Aorta (tissue), 5 donors: ENCODE measurements around the gene EIF3K. TPM values are rescaled to one million over a fixed set of nuclear protein-coding genes. Genes with fewer than 3 reads are reported as not detected.

ENCODE experiments used
- ATAC-seq: fragments of 200-7000 bp; cut with Tn5 transposase; one replicate; pipeline ENCODE4 v1.9.1; 2022; ENCODE audit warnings: moderate library complexity; ENCODE audit not compliant: low FRiP score
- DNase-seq, 2 donors: peaks; one replicate each; pipeline ENCODE4 v3.0.0-alpha.2; 2020
- H3K27ac ChIP-seq, 2 donors: one replicate each; pipeline ENCODE4 v1.5.1; 2013; ENCODE audit warnings: low read length in 2 of 2, mild to moderate bottlenecking in 2 of 2, moderate library complexity in 2 of 2, control low read depth in 1 of 2, inconsistent platforms in 1 of 2, low read depth in 1 of 2
- H3K27me3 ChIP-seq, 2 donors: one replicate each; pipeline ENCODE4 v1.6.1; 2013; ENCODE audit warnings: control low read depth in 1 of 2, low read length in 1 of 2, mild to moderate bottlenecking in 1 of 2, moderate library complexity in 1 of 2; ENCODE audit not compliant: insufficient read depth in 2 of 2, control insufficient read depth in 1 of 2
- H3K36me3 ChIP-seq, 2 donors: one replicate each; pipeline ENCODE4 v1.6.1; 2013; ENCODE audit warnings: control low read depth in 1 of 2, low read length in 1 of 2, mild to moderate bottlenecking in 1 of 2; ENCODE audit not compliant: insufficient read depth in 2 of 2, control insufficient read depth in 1 of 2
- H3K4me1 ChIP-seq, 2 donors: one replicate each; pipeline ENCODE4 v1.6.1; 2013; ENCODE audit warnings: low read length in 2 of 2, control low read depth in 1 of 2, mild to moderate bottlenecking in 1 of 2, moderate library complexity in 1 of 2; ENCODE audit not compliant: insufficient read depth in 2 of 2, control insufficient read depth in 1 of 2
- H3K4me3 ChIP-seq, 2 donors: one replicate each; pipeline ENCODE4 v1.5.1; 2013; ENCODE audit warnings: low read length in 2 of 2, control low read depth in 1 of 2, mild to moderate bottlenecking in 1 of 2
- H3K9me3 ChIP-seq: one replicate; pipeline ENCODE4 v1.6.1; 2013; ENCODE audit warnings: mild to moderate bottlenecking, low read length; ENCODE audit not compliant: control insufficient read depth
- WGBS, 2 donors: extraction: QIAGEN DNeasy Blood & Tissue Kit; methylation state at CpG; one replicate each; pipeline ENCODE4 v1.1.7; 2013; 5-methylcytosine and 5-hydroxymethylcytosine counted together
- intact Hi-C, 2 donors: fragments of 100-400 bp; cut with DNase I; formaldehyde crosslinking; loops; one replicate each; pipeline versions ENCODE4 v1.14.2 to v1.15.0; 2022
- polyA plus RNA-seq, 2 donors: library from polyadenylated mRNA; stranded (reverse); fragments of 200-250 nt; gene quantifications; one replicate each; pipeline ENCODE4 v1.2.3, GENCODE V29; 2013
- total RNA-seq, 2 donors: library from RNA; stranded (reverse); fragmentation: NEBNext Ultra II Directional; extraction: Animal tissue kit (Norgen Biotek cat#: 25700); gene quantifications; one replicate each; pipeline ENCODE4 v1.2.1, GENCODE V29; 2021
- donor health status: healthy with polysubstance abuse.
- donor health status: Bipolar disorder and iron deficiency.
- donor health status: DM: no; HTN: no; CAD: no.
- donor health status: DM: no; HTN: no; CAD: no.
- donor health status: DM: yes; HTN: yes; CAD: no.

EIF3K gene
- total and polyA plus RNA-seq, 4 donors = 171 to 445 (median 241) TPM

DNA sequence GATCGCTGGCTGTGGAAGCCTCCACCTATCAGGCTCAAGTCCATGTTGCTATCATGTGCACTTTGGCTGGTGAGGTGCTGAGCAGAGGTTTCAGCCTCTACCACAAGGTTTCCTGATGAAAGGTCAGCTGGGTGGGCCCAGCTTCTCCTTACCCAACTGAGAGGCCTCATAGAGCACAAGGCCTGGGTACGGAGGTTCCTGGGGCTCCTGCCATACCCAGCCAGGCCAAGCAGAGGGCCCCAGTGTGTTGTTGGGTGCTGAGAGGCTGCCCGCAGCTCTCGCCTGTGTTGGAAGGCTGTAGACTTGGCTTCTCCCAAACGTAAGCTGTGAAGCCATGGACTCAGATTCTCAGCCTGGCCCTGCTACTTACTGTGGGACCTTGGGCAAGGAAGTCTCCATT lies 56.6 kb downstream of the EIF3K start:
- ATAC-seq (no peak), DNase-seq (peak in 1 of 2 donors; percentile 38)
- H3K4me3 ChIP-seq = no peak overlapping the region
- H3K9me3 ChIP-seq = no peaks in the 10 kb centered on the region
- WGBS, 2 donors = 32 to 54% methylated on average over 5 of the region's 5 CpGs
- no peaks in the 10 kb centered on the region for H3K36me3 ChIP-seq
- peaks cover 0 to 14% of the 10 kb centered on the region in 2 donors for H3K4me1 ChIP-seq
- H3K27ac ChIP-seq = peak overlapping the region; percentile 47 to 99
- H3K27me3 ChIP-seq = no peaks in the 10 kb centered on the region
- intact Hi-C loops = no loop called here

DNA sequence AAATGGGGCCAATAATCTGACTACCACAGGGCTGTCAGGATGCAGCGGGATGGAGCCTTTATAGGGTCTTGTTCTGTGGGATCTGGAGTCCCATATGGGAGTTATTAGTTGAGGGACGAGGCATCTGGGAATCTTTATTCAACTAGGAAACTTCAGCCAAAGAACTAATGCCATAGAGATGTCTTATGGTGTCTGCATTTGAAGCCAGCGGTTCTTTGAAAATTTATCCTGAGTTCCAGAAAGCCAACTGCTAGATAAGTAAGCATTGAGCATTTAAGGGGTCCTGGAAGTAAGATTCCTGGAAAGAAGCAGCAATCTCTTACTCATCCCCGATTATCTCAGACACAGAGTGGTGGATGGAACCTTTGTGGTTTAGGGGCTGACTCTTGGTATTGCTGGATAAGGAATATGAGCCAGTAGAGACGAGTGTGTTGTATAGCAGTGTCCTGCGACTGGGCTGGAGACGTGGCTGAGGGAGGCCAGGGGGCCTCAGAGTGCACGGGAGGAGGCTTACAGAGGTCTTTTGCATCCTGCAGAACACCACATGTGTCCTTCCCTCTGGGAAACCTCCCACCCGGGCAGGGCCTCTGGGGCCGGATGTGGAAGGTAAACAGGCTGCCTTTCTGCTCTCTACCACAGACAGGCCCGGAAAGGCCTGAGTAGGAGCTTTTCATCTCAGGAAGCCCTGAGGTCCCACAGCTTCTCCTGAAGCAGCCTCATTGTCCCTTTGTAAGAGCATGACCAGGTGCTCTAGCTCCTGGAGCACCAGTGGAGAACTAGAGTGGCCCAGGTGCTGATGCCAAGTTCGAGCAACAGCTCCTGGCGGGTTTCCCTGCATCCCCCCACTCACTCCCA lies 57.3 kb downstream of the EIF3K start:
- no peaks in the 10 kb centered on the region for H3K27me3 ChIP-seq
- H3K36me3 ChIP-seq = no peaks in the 10 kb centered on the region
- no peaks in the 10 kb centered on the region for H3K9me3 ChIP-seq
- no peak overlapping the region for H3K4me3 ChIP-seq
- DNase-seq (peak in 1 of 2 donors; percentile 49), ATAC-seq (peak; percentile 28)
- WGBS, 2 donors = 20 to 27% methylated on average over 13 of the region's 13 CpGs
- intact Hi-C loops = no loop called here
- peaks cover 0 to 11% of the 10 kb centered on the region in 2 donors for H3K4me1 ChIP-seq
- H3K27ac ChIP-seq = peak overlapping the region; percentile 47 to 99

DNA sequence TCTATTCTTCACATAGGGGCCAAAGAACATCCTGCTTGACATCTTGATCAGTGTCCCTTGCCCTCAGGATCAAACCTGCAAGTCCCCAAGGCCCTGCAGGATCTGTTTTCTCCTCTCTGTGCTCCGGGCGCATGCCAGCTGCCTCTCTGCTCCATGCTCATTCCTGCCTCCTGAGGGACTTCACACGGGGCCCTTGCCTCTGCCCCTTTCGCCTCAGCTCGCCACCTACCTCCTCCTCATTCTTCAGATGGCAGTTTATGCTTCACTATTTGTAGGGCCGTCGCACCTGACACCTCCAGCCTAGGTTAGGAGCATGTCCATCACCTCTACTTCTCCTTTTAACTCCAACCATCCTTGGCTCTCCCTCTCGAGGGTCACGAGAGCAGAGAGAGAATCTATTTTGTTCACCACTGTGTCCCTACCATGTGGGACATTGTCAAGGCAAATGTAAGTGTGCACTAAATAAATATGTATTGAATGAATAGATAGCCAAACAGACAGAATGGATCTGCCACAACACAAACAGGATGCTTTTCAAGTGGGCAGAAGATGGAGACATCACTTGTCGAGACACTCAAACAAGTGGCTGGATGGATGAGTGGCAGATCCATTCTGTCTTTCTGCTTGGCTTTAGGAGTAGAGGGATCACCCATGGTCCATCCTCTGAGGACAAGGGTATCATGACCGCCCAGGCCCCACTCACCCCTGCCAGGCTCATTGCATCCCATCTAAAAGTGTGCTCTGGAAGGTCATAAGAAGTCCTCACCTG lies 58.1 kb downstream of the EIF3K start:
- H3K9me3 ChIP-seq = no peaks in the 10 kb centered on the region
- no peak overlapping the region for H3K4me3 ChIP-seq
- ATAC-seq = no peak
- WGBS, 2 donors = 40% methylated on average over 11 of the region's 11 CpGs
- peak in 1 of 2 donors; percentile 30 for DNase-seq
- no peaks in the 10 kb centered on the region for H3K36me3 ChIP-seq
- peaks cover 0 to 9% of the 10 kb centered on the region in 2 donors for H3K4me1 ChIP-seq
- intact Hi-C loops = no loop called here
- no peaks in the 10 kb centered on the region for H3K27me3 ChIP-seq
- H3K27ac ChIP-seq = peak overlapping the region; percentile 47 to 99

DNA sequence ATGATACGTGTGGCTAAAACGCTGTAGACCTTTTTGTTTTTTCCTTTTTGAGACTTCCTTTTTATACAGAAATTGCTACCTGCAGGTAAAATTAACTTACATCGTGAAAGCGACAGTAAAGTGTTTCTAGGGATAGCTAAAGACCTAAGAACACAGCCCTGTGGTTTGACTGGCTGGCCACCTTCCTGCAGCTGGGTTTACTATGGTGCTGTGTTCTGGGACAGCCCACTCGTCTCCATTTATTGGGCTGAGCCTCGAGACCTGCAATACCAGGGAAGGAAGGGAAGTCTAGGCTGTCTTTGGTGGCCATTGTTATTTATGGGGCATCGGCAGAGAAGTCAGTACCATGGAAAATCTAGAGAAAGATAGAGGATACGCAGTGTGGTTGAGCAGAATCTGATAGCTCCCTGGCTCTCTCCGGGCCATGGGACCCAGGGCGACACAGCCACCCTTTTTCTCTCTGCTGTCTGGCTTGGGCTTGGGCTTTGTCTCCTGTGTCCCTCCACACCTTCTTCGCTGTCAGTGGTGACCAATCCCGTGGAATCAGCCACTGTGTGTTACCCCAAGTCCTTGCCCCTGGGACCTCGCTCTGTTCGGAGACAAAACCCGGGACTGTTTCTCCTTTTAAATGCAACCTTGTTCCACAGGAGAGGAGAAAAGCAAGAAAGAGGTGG lies 59.4 kb downstream of the EIF3K start:
- intact Hi-C loops = no loop called here
- H3K4me3 ChIP-seq = no peak overlapping the region
- ATAC-seq = no peak
- H3K36me3 ChIP-seq = peaks cover 0 to 4% of the 10 kb centered on the region in 2 donors
- peak overlapping the region in 1 of 2 donors; percentile 64 for H3K27ac ChIP-seq
- H3K27me3 ChIP-seq = no peaks in the 10 kb centered on the region
- H3K4me1 ChIP-seq = peaks cover 7 to 13% of the 10 kb centered on the region in 2 donors
- no peaks in the 10 kb centered on the region for H3K9me3 ChIP-seq
- WGBS, 2 donors = 71 to 72% methylated on average over 15 of the region's 15 CpGs
- peak in 1 of 2 donors; percentile 32 for DNase-seq

DNA sequence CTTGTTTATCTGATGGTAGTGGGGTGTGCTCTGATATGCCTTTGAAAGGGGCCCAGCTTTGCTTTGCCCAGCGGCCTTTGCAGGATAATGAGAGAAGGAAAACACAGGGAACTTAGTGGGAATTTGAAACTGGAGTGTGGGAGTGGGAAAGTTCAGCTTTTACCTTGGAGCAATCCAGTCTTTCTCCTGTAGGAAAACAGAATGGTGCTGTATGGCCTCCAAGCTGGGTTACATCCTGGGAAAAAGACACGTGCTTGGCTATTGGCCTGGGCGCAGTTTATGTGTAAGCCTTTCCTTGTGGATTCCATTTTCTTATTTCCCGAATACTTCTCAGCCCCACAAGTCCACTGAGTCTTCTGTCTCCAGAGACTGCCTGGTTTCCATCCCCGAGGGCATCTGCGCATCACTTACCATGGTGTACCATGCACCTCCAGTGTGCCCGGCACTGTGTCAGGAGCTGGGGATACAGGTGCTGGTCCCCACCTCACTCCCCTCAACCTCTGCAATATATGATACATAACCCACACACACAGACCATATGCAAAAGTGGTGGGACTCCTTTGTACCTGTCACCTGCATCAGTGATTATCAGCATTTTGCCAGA lies 60.0 kb downstream of the EIF3K start:
- Histone ChIP-seq H3K9me3 (no peaks in the 10 kb centered on the region), H3K27ac (peak overlapping the region; percentile 18 to 64), H3K27me3 (no peaks in the 10 kb centered on the region), H3K36me3 (peaks cover 0 to 4% of the 10 kb centered on the region in 2 donors), H3K4me3 (no peak overlapping the region), H3K4me1 (peaks cover 7 to 16% of the 10 kb centered on the region in 2 donors)
- intact Hi-C loops = no loop called here
- WGBS, 2 donors = 59 to 61% methylated on average over 7 of the region's 7 CpGs
- ATAC-seq (no peak), DNase-seq (no peak)

DNA sequence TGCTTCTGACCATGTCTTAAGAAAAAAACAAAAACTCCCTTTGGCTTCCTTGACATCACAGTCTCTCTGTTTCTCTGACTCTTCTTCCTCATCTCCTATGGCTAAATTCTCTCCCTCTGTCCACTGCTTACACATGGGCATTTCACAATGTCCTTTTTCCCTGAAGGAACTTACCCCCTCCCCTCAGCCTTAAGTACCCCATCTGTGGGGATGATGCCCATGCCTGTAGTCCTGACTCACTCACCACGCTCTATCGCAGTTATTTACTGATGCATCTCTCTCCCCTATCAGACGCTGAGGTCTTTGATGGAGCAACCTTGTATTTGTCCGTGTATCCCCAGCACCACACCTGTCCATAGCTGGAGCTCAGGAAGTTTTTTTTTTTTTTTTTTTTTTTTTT lies 60.9 kb downstream of the EIF3K start:
- Histone ChIP-seq H3K9me3 (no peaks in the 10 kb centered on the region), H3K36me3 (peaks cover 0 to 4% of the 10 kb centered on the region in 2 donors), H3K4me3 (no peak overlapping the region), H3K27ac (peak overlapping the region in 1 of 2 donors; percentile 73), H3K4me1 (peaks cover 7 to 13% of the 10 kb centered on the region in 2 donors), H3K27me3 (no peaks in the 10 kb centered on the region)
- intact Hi-C loops = no loop called here
- 69 to 70% methylated on average over 4 of the region's 4 CpGs for WGBS, 2 donors
- DNase-seq = no peak
- no peak for ATAC-seq

DNA sequence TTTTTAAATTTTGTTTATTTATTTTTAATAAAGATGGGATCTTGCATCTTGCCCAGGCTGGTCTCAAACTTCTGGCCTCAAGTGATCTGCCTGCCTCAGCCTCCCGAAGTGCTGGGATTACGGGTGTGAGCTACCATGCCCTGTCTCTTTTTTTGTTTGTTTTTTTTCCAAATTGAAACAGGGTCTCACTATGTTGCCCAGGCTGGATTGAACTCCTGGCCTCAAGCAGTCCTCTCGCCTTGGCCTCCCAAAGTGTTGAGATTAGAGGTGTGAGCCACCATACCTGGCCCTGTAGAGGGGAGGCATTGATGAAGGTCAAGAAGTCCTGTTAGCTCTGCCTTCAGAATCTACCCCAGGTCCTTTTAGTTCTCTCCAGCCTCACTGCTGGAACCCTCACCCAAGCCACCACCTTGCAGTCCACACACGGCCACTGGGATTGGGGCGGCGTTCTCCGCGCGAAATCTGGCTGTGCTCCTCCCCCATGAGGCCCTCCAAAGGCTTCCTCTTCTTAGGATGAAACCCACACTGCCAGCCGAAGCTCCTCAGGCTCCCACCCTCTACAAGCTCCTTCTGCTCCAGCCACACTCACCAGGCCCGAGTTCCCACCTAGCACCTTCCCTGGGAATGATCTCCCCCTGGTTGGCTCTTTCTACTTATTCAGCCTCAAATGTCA lies 63.3 kb downstream of the EIF3K start:
- Histone ChIP-seq H3K4me3 (no peak overlapping the region), H3K36me3 (peaks cover 0 to 4% of the 10 kb centered on the region in 2 donors), H3K27ac (peak overlapping the region; percentile 83 to 99), H3K4me1 (peaks cover 7 to 8% of the 10 kb centered on the region in 2 donors), H3K9me3 (no peaks in the 10 kb centered on the region), H3K27me3 (no peaks in the 10 kb centered on the region)
- intact Hi-C loops = no loop called here
- no peak for DNase-seq
- no peak for ATAC-seq
- WGBS, 2 donors = 88 to 92% methylated on average over 11 of the region's 11 CpGs
